Activated naive CD4-positive, alpha-beta T cell (primary cell): Measurements from ENCODE around the gene MYL4.
A peak's percentile ranks its signal among the peaks of the same experiment; 100 is the strongest.
"Not testable (repeated sequence)": the region's sequence is repeated elsewhere in the genome, so short reads cannot be mapped to it uniquely, and the experiment has no call there.

Source experiments
- DNase-seq, 4 experiments: peaks; one replicate each; lab custom pipeline; 2025; lab: John Stamatoyannopoulos, UW

MYL4 gene

DNA sequence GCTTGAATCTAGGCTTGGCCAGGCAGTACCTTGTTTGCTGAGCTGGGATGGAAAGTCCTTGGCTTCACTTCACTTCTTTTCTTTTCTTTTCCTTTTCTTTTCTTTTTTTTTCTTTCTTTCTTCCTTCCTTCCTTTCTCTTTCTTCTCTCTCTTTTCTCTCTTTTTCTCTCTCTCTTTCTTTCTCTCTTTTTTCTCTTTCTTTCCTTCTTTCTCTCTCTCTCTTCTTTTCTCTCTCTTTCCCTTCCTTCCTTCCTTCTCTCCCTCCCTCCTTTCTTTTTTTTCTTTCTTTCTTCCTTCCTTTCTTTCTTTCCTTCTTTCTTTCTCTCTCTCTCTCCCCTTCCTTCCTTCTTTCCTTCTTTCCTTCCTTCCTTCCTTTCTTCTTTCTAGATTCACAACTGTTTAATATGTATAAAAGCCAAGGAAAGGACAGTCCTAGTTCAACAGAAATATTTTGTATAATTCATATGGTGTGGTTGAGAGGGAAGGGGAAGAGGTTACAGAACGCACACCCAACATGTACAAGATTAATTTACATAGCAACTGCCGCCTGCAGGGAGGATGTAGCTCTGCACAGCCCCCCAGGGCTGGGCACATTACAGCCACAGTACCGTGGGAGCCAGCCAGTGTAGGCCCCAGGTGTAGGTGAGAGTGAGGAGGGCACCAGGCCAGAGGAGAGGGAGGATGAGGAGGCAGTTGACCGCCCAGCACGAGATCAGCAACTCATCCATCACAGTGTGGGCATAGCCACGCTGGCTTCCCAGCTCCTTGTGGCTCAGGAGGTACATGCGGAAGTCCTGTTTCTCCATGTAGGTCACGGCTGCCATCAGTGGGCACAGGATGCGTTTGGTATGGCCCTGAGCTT, 34.8 kb downstream of the MYL4 start:
- DNase-seq: no peak

GRCh38 chr17:47244697-47245096, 35.5 kb downstream of the MYL4 start:
- no peak for DNase-seq

GRCh38 chr17:47246120-47246519, 37.0 kb downstream of the MYL4 start:
- no peak for DNase-seq

DNA sequence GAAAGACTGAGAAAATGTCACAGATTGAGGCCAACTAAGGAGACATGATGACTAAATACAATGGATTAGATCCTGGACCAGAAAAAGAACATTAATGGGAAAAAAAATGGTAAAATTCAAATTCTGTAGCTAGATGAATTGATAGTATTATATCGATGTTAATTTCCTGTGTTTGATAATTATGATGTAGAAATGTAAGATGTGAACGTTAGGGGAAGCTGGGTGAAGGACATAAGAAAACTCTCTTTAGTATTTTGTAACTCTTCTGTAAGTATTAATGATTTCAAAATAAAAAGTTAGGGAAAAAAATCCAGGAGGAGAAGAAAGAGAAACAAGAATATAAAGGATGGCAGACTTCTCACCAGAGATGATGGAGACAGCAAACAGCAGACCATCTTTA, 41.7 kb downstream of the MYL4 start:
- DNase-seq: no peak

GRCh38 chr17:47251421-47251940, 42.3 kb downstream of the MYL4 start:
- no peak for DNase-seq

DNA sequence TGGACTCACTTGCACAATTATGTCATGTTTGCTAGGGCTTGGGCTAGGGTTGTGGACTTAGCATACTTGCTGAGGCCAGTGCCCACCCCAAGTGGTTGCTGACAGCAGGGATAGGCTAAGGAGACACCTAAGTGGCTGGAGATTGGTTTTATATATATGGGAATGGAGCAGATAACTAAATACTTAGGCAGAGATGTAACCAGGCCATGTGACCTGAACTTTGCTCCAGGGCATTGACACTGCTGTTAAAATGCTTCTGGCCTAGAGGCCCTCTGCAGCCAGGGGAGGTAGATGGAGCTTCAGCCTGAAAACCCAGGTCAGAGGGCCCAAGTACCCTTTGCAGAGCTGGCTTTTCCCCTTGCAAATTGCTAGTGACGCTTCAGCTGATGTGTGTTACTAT, 43.1 kb downstream of the MYL4 start:
- DNase-seq: no peak

- no peak for DNase-seq
These were observed 43.8 kb downstream of the MYL4 start for GRCh38 chr17:47252766-47253512.

- peak in 3 of 4 experiments; percentile 5 to 48 (median 25) for DNase-seq
These were observed 44.6 kb downstream of the MYL4 start, which contains the start of gene ITGB3 for GRCh38 chr17:47253541-47254402. Gene ITGB3, plus strand, starts transcription at chr17:47253827. Its CDS starts 35 bp downstream, at chr17:47253862.

DNA sequence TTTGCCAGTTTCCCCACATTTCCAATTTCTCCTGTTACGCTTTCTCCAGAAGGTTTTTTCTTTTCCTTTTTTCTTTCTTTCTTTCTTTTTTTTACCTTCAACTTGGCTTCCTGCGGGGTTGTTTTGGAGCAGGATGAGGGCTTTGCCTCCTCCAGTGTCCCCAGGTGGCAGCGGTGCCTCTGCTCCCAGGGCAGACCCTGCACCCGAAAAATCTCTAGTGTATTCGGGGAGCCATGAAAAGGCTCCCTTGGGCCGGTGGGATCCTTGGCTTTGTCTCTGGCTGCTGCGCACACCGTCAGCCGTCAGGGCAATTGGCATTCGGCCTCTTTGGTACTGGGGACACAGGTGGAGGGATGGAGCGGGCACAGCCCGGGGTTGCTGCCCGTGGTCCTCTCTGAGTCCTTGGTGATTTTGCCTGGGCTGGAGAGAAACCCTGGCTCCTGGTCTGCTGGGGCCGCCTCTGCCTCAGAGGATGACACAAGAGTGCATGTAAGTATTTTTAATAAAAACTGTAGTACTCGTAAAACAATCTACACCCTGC, 45.3 kb downstream of the MYL4 start:
- no peak for DNase-seq

DNA sequence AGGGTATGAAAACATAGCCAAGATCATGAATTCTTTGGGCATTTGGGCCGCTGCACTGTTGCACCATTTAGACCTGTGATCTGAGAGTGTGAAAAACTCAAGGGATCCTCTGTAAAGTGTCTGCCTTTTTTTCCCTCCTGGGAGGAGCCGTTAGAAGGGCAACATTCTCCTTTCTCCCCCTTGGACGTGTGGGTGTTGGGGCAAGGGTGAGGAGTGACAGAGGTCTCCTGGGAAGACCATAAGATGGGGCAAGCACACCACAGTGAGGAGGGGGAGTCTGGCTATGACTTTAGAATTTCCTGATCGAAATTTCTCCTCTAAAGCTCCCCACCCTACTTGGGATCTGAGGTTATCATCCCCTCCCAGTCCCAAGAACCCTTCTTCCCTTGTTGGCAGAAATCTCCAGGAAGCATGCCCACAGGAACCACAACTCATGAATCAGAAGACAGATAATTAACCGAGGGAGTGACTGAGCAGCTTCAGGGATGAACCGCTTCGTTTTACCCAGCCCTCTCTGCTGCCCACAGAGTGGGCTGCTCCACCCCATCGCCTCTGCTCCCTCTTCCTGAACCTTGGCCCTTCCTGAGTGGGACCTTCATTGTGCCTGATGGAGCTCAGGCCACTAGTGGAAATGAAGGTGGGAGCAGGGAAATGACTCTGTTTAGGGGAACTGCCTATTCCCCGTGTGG, 48.6 kb downstream of the MYL4 start:
- no peak for DNase-seq

- DNase-seq: no peak
These were observed 53.4 kb downstream of the MYL4 start for GRCh38 chr17:47262586-47262985.

GRCh38 chr17:47264166-47264565, 55.0 kb downstream of the MYL4 start:
- no peak for DNase-seq

DNA sequence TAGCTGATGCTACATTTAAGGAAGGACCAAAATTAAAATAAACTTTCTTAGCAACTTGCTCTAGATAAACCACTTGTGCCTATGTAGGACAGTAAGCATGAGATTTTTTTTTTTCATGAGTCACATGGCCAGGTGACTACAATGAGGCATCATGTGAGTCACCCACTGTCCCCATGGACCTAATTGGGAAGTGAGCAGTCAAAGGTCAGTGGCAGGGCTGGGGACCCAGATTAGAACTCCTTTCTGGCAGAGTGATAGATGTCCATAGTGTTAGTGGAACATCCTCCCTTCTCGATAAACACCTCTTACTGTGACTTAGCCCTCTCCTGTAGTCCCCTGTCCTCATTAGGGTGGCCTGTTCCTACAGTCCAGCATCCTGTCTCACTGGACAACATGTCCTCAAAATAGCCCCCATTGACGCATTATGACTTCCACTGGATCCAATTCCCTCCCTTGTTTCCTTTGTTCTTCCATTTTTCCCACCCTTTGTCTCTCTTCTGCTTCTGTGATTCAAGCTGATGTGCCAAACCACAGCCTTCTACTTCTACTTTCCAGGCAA, 56.9 kb downstream of the MYL4 start:
- DNase-seq: no peak

DNA sequence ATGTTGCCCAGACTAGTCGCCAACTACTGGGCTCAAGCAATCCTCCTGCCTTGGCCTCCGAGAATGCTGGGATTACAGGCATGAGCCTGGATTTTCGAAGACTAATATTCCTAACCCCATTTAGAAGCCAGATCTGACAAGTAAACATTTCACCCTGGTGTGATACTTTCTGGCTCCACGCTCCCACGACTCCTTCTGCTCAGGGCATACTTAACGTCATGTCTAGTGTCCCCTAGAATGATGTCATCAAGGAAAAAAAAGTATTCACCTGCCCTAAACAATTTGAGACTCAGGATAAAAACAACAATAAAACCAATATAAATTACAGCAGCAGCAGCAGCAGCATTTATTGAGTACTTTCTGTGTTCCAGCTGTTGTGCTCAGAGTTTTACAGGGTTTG, 57.6 kb downstream of the MYL4 start:
- no peak for DNase-seq

DNA sequence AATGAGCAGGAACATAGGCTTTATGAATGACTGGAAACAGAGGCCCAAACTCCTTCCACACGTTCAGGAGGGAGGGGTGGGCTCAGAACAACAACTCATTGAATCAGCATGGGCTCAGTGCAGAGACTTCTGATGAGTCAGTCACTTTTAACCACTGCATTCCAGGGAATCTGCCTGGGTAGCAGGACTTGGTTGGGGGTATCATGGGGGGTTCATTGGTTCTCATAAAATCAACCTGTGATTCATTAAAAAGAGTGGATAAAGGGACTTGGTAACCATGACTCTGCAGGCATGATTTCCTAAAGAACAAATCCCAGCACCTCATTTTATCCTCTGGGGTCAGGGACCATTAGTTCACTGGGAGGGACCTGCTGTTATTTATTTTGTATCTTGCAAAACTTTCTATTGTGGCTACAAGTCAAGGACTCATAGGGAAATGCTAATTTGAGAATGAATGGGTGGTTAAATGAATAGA, 58.2 kb downstream of the MYL4 start:
- no peak for DNase-seq

DNA sequence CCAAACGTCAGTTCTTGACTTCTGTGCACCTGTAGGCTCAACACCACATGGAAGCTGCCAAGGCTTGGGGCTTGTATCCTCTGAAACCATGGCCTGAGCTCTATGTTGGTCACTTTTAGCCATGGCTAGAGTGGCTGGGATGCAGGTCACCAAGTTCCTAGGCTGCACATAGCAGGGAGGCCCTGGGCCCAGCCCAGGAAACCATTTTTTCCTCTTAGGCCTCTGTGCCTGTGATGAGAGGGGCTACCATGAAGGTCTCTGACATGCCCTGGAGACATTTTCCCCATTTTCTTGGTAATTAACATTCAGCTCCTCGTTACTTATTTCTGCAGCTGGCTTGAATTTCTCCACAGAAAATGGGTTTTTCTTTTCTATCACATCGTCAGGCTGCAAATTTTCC, 59.8 kb downstream of the MYL4 start:
- DNase-seq: not testable (repeated sequence)

DNA sequence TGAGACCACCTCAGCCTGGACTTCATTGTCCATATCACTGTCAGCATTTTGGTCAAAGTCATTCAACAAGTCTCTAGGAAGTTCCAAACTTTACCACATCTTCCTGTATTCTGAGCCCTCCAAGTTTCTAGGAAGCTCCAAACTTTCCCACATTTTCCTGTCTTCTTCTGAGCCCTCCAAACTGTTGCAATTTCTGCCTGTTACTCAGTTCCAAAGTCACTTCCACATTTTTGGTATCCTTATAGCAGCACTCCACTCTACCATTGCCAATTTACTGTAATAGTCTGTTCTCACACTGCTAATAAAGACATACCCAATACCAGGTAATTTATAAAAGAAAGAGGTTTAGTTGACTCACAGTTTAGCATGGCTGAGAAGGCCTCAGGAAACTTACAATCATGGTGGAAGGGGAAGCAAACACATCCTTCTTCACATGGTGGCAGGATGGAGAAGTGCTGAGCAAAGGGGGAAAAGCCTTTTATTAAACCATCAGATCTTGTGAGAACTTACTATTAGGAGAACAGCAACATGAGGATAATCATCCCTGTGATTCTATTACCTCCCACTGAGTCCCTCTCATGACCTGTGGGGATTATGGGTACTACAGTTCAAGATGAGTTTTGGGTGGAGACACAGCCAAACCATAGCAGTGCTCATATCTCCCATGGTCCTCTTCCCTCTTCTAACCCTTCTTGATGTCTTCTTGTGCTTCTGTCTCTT, 60.6 kb downstream of the MYL4 start:
- not testable (repeated sequence) for DNase-seq

- DNase-seq: no peak
These were observed 62.0 kb downstream of the MYL4 start for GRCh38 chr17:47270946-47271705.

DNA sequence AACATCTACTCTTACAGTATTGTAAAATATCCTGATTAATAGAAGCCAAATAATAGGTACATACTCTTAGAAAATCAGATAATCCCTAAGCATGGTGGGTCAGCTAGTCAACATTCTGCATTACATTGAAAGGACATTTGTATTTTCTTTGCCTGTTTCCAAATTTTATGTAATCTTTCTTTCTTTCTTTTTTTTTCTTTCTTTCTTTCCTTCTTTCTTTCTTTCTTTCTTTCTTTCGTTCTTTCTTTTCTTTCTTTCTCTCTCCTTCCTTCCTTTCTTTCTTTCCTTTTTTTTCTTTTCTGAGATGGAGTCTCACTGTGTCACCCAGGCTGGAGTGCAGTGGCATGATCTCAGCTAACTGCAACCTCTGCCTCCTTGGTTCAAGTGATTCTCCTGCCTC, 63.3 kb downstream of the MYL4 start:
- DNase-seq: no peak
